Raji (cell line): Measurements from ENCODE around the gene BCAR1.

Experiments used
- POLR2A ChIP-seq: IDR thresholded peaks from 2 replicates; pipeline ENCODE4 v1.6.1; 2011; ENCODE audit warnings: low read depth, low read length, control low read depth; ENCODE audit not compliant: insufficient read depth

BCAR1 gene

DNA sequence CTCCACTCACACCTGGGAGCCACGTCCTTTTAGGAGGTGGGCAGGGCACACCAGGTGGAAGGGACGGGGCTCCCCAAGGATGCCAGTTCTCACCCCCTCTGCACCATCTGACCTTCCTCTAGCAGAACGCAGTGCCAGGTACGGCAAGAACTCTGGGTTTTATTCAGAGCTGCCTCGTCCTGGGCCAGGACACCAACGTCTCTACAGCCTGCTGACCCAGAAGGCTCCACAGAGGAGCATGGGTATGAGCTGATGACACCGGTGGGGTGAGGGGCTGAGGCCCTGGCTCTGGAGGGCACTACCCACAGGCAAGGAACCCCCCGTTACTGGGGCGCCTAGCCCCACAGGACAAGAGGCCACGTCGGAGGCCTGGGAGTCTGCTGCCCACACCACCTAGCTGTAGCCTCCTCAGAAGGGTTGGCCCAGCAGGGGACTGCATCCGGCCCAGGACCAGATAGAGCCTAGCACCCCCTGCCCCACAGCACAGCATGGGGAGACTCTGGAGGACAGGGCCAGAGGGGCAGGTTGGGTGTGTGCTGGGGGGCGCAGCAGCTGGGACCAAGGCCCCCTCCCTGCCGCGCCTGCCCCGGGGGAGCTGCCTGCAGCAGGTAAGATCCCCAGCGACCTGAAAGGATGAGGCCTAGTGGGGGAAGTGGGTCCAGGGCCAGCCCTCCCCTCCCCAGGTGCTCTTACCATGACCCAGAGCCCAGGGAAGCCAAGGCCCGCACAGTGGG is 13.9 kb downstream of the BCAR1 start:
- TF ChIP-seq POLR2A, result no peak

DNA sequence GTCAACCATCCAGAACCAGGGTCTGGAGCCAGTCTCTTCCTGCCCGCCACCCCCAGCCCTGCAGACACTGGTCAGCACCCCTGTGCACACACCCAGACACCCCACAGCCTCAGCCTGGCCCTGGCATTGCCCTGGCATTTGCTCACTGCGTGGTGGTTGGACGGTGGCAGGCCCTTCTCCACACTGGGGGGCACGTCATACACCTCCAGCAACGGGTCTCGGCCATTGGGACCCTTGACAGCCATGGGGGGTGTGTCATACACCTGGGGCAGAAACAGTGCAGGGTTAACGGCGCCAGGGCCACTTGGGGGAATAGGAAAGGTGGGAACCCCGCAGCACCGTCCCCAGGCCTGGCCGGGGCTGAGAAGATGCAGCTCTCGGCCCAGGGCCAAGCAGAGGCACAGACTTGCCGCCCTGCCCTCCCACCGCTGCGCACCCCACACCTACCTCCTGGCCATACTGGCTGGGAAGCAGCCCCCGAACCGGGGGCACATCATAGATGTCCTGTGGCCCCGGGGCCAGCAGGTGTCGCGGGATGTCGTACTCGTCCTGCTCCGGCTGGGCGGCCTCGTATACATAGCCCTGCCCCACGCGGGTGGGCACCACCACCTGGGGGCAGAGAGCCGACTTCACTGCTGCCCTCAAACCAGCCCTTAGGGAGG is 14.6 kb downstream of the BCAR1 start:
- TF ChIP-seq POLR2A, result no peak

GRCh38 chr16:75236232-75236631 is 15.2 kb downstream of the BCAR1 start:
- no peak for TF ChIP-seq POLR2A

- no peak for TF ChIP-seq POLR2A
Observed at GRCh38 chr16:75235721-75236193, 15.7 kb downstream of the BCAR1 start.

DNA sequence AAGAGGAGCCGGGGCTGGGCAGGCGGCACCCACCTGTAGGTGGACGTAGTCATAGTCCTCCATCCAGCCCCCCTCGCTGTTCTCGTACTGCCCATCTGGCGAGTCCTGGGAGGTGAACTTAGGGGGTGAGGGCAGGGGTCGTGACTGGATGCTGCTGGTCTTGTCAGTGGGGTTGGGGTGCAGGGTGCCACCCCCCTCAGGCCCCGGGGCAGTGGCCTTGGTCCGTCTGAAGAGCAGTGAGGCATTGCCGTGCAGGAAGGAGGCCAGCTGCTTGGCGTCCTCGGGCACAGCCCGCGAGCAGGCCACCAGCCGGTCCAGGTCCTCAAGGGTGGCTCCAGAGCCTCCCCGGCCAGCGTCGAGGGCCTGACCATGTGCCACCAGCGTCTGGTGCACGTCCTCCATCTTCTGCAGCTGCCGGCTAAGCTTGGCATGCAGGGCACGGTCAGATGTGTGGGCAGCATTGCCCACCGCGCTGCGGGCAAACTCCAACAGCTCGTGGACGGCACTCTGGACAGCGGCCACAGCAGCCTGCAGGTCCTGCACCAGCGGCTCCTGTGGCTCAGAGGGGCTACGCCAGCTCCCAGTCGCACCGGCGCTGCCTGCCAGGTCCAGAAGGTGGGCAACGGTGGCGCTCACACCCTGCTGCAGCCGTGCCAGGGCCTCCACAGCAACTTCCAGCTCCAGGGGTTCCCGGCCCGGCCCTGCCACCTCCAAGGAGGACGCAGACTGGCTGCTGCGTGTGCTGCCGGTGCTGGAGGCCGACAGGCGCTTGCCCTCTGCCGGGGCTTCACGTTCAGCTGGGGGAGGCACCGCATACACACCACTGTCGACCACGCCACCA is 16.3 kb downstream of the BCAR1 start:
- no peak for TF ChIP-seq POLR2A

DNA sequence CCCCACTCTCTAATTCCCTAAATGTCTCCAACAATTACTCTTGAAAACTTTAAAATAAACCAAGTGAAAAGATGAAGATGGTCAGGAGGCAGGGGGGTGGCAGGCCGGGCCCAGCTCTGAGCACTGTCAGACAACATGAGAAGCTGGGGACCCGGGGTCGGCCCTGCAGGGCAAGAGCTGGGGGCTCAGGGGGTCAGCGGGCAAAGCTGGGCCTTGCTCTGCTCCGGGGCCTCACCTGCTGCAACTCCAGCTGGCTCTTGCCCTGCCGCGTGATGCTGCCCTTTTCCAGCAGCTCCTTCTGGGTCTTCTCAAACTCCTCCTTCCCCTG is 17.8 kb downstream of the BCAR1 start:
- no peak for TF ChIP-seq POLR2A

- TF ChIP-seq POLR2A, result no peak
Observed at GRCh38 chr16:75231570-75231969, 19.9 kb downstream of the BCAR1 start.

DNA sequence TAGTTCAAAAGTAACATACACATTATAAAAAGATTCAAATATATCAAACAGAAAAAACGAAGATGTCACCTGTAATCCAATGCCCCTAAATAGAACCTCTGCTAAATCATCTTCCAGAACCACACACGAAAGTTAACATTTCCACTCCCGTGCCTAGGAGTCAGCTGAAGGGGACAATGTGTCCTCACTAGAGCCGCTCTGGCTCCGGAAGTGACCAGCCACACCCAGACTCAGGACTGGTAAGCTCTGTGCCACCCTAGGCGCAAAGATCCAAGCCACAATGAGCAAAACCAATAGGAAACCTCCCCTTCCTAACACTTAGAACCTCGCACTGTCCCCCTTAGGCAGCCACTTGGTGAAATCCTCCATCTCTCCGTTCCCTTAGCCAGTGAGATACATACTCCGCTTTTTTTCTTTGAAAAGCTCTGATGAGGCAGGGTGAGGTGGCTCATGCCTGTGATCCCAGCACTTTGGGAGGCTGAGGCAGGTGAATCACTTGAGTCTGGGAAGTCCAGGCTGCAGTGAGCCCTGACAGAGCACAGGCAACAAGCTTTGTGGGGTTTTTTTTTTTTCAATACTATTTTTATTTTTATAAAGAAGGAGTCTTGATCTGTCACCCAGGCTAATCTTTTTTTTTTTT is 20.8 kb downstream of the BCAR1 start:
- no peak for TF ChIP-seq POLR2A

DNA sequence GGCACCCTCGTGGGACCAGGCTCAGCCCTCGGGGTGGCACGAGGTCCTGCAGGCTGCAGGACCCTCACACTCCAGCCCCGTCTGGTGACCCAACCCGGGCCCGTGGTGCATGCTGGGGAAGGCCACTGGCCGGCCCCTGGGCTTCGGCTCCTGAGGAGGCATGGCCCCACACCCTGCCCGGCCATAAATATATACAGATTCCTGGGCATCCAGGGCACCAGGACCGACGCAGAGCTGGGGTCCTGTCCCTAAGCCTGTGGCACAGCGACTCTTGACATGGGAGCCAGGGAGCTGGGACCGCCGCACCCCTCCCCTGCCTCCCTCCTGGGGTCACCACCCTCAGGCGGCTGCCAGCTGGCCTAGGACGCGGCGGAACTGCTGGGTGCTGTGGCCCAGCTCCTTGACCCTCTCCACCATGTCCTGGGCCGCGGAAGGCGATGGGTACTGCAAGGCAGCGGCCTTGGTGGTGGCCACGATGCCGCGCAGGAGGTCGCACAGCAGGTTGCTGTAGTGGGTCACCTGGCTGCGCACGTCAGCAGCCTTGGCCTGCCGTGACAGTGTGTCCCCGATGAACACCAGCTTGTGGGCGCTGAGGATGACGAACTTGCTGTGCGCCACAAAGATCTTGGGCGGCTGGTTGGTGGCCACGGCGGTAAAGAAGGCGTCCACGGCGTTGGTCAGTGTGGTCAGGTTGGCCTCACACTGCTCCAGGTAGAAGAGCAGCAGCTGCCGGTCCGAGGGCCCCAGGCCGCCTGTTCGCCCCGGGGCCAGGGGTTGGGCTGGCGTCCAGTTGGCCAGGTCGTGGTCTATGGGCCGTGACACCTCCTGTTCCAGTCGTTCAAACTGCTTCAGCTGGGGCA is 22.0 kb downstream of the BCAR1 start:
- no peak for TF ChIP-seq POLR2A

GRCh38 chr16:75228143-75228976 is 23.1 kb downstream of the BCAR1 start:
- TF ChIP-seq POLR2A, result no peak

- no peak for TF ChIP-seq POLR2A
Observed at GRCh38 chr16:75227361-75228142, 23.9 kb downstream of the BCAR1 start.

DNA sequence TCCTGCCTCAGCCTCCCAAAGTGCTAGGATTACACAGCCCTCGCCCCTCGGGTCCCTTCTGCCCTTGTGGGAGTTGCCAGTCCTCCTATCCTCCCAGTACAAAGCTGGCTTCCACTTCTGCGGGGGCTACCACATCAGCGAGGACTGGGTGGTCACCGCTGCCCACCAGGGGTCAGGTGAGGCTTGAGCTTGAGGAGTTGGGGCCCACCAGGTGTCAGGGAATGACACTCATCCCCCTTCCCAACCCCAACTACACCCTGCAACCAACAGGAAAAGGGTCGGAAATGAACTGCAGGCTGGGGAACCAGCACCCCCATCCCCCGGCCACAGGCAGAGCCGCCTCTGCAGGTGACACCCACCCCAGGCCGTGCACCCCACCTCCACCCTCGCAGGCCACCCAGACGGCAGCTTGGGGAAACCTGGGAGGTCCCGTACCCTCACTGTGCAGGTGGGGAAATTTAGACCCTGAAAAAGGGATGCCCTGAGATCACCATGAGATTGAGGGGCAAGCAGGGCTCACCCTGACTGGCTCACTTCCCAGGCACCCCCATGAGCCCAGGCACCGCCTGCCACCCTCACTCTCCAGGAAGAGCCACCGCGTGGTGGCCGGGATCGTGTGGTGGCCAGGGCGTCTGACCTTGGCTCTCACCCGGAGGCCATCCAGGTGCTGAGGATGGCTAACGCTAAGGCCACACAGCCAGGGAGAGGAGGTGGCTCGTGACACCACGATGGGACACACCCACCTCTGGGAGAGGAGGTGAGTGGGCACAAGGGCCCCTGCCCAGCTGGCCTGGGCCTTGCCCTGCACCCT is 24.7 kb downstream of the BCAR1 start:
- TF ChIP-seq POLR2A, result no peak
